ENCODE results near the gene PACS1.

GRCh38 chr11:66146074-66146473 lies 76.0 kb downstream of the PACS1 start:
- TF ChIP-seq ELF4 (IDR thresholded peaks at IDR 0.05) (no peak), SP1 (IDR thresholded peaks at IDR 0.05) (no peak), SUZ12 (IDR thresholded peaks at IDR 0.05) (no peak), ZNF384 (IDR thresholded peaks at IDR 0.05) (no peak), FOXM1 (IDR thresholded peaks at IDR 0.05; ENCODE audit: borderline replicate concordance) (no peak), CTBP1 (IDR thresholded peaks at IDR 0.05; ENCODE audit: borderline replicate concordance) (no peak), HDGF (IDR thresholded peaks at IDR 0.05; ENCODE audit: borderline replicate concordance) (no peak), ARNT (IDR thresholded peaks at IDR 0.05) (no peak), BHLHE40 (IDR thresholded peaks at IDR 0.05; ENCODE audit: borderline replicate concordance) (no peak), TARDBP (IDR thresholded peaks at IDR 0.05) (no peak)

Measured in HEK293T (cell line).